ENCODE results near the gene ISM1. TPM values are rescaled to one million over a fixed set of nuclear protein-coding genes. Genes with fewer than 3 reads are reported as not detected.
A peak's percentile ranks its signal among the peaks of the same experiment; 100 is the strongest.

The ISM1 gene
- total RNA-seq, 4 donors from 2014 or later: 2.3 to 17.5 (median 4.4) TPM

- H3K4me1 ChIP-seq: no peaks in the 10 kb centered on the region
- peak overlapping the region in 1 of 4 donors; percentile 34 for H3K27ac ChIP-seq
These were observed 7.7 kb upstream of the ISM1 start for GRCh38 chr20:13213335-13213734.

GRCh38 chr20:13216533-13216932, 4.5 kb upstream of the ISM1 start:
- intact Hi-C loops (cut with DNase I): no loop called here
- WGBS, 2 donors: 31 to 67% methylated on average over 1 of the region's 1 CpG
- TF ChIP-seq CTCF (IDR thresholded peaks at IDR 0.05): no peak
- no peak for TF ChIP-seq POLR2A (IDR thresholded peaks at IDR 0.05)

More at GRCh38 chr20:13213335-13213734, 7.7 kb upstream of the ISM1 start:
- TF ChIP-seq POLR2A (IDR thresholded peaks at IDR 0.05) (no peak), CTCF (IDR thresholded peaks at IDR 0.05) (no peak)
- Histone ChIP-seq H3K4me3 (no peak overlapping the region), H3K27me3 (peaks cover 0 to 15% (median 0%) of the 10 kb centered on the region in 4 donors), H3K36me3 (no peaks in the 10 kb centered on the region), H3K9me3 (no peaks in the 10 kb centered on the region)
- intact Hi-C loops (cut with DNase I): no loop called here
- no peak for DNase-seq
- 61 to 100% methylated on average over 1 of the region's 1 CpG for WGBS, 2 donors

DNA sequence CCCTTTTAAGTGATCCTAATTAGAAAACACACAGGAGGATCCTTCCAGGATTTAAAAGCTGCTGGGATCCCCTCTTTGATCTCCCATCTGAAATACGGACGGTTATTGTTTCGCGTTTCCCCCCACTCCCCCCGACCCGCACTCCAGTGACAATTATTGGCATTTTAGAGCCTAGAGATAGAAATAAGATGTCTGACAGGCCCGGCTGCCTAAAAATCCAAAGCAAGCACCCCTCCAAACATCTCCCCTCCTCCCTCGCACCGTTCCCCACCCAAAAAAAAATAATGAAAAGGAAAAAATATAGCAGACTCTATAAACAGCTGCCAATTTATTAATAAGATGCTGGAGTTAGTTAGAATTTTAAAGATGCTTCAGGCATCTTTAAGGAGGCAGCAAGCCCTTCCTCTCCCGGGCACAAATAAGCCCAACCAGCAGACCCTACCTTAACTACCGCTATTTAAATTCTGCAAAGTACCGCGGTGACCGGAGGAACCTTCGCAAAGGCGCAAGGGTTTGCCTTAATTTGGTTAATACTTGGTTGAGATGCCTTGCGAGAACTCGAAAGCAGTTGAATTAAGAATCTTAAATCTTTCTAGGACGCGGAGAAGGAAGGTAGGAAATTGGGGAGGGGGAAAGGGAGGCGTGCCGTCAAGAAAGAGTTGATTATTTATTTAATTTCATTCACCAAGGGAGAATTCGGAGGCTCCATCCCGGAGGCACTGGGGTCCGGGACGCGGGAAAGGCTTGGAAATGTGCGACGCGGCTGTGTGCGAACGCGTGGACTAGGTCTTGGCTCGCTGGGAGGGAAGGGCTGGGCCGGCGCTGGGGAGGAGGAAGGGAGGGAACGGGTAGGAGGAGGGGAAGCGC, 1.5 kb upstream of the ISM1 start:
- H3K27ac ChIP-seq: peak overlapping the region in 2 of 4 donors; percentile 72 to 74

More at GRCh38 chr20:13216533-13216932, 4.5 kb upstream of the ISM1 start:
- H3K36me3 ChIP-seq: no peaks in the 10 kb centered on the region
- H3K4me1 ChIP-seq: peaks cover 0 to 21% (median 13%) of the 10 kb centered on the region in 3 donors
- H3K27me3 ChIP-seq: peaks cover 0 to 45% (median 2%) of the 10 kb centered on the region in 4 donors
- H3K9me3 ChIP-seq: no peaks in the 10 kb centered on the region
- no peak for DNase-seq
- no peak overlapping the region for H3K4me3 ChIP-seq
- H3K27ac ChIP-seq: no peak overlapping the region

DNA sequence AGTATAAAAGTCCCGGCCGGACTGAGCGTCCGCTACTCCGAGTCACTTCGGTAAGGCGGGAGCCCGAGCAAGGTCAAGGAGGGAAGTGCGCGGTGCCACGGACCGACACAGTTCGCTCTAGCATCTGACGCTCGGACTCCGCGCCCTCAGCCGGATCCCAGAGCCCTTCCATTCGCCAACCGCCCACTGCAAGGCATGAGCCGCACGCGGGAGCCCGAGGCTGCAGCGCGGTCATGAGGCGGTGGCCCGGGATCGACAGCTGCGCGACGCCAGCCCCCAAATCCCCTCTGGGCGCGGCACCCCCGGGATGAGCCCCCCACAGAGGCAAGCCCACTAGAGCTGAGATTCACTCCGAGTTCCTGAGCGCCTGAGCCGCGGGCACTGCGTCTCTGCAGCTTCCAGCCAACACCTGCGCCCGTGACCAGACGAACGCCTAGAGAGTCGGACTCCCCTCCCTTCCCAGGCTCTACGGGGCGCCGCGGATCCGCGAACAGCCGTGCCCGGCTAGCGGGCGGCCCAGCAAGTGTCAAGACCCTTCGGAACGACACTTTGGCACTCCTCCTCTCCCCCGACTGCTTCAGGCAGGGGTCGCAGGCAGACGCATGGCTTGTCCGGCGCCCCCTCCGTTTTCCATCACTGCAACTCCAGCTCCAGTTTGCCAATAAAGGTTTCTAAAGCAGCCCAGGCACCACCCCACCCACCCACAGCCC, 725 bp upstream of the ISM1 start:
- intact Hi-C loops (cut with DNase I): no loop called here
- H3K27me3 ChIP-seq: peaks cover 0 to 60% (median 3%) of the 10 kb centered on the region in 4 donors

More for the DNA sequence above, 1.5 kb upstream of the ISM1 start:
- no peaks in the 10 kb centered on the region for H3K36me3 ChIP-seq
- peaks cover 0 to 30% (median 13%) of the 10 kb centered on the region in 3 donors for H3K4me1 ChIP-seq
- 21 to 29% methylated on average over 30 to 38 of the region's 38 CpGs for WGBS, 2 donors
- H3K27me3 ChIP-seq: peaks cover 0 to 60% (median 3%) of the 10 kb centered on the region in 4 donors
- peak overlapping the region; percentile 38 to 76 (median 58) for H3K4me3 ChIP-seq
- no peak for DNase-seq
- H3K9me3 ChIP-seq: no peaks in the 10 kb centered on the region
- intact Hi-C loops (cut with DNase I): no loop called here
- TF ChIP-seq POLR2A (IDR thresholded peaks at IDR 0.05): no peak
- no peak for TF ChIP-seq CTCF (IDR thresholded peaks at IDR 0.05)

More for the DNA sequence above, 725 bp upstream of the ISM1 start:
- no peaks in the 10 kb centered on the region for H3K9me3 ChIP-seq
- TF ChIP-seq POLR2A (IDR thresholded peaks at IDR 0.05) (peak in 2 of 4 donors; percentile 51 to 71), CTCF (IDR thresholded peaks at IDR 0.05) (no peak)
- peak overlapping the region; percentile 49 to 74 (median 68) for H3K27ac ChIP-seq
- WGBS, 2 donors: 0 to 1% methylated on average over 1 to 18 of the region's 63 CpGs
- H3K4me3 ChIP-seq: peak overlapping the region; percentile 38 to 76 (median 58)
- peaks cover 0 to 30% (median 13%) of the 10 kb centered on the region in 3 donors for H3K4me1 ChIP-seq
- DNase-seq: no peak
- no peaks in the 10 kb centered on the region for H3K36me3 ChIP-seq
